ENCODE data around the gene GTPBP4.
"Not testable (repeated sequence)": the region's sequence is repeated elsewhere in the genome, so short reads cannot be mapped to it uniquely, and the experiment has no call there.

GTPBP4 gene

GRCh38 chr10:1057106-1057657 is 68.9 kb downstream of the GTPBP4 start:
- peak; percentile 45 for DNase-seq (ENCODE audit: low spot score)

DNA sequence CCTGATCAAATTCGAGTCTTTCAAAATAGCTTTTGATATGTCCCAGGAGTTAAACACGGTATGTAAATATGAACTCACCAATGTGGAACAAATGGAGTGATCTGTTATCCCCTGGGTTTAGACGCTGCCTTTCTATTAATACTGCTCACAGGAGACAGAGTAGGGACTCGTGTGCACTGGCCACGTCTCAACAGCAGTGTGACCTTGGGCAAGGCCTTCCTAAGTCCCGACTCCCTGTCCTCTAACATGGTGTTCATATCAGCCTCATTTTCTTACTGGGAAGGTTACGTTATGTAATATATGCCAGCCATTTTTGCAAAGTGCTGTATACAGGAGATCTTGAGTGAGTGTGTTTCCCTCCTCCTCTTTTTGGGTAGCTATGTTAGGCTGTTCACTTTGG is 69.8 kb downstream of the GTPBP4 start:
- no peak for DNase-seq (ENCODE audit: low spot score)

DNA sequence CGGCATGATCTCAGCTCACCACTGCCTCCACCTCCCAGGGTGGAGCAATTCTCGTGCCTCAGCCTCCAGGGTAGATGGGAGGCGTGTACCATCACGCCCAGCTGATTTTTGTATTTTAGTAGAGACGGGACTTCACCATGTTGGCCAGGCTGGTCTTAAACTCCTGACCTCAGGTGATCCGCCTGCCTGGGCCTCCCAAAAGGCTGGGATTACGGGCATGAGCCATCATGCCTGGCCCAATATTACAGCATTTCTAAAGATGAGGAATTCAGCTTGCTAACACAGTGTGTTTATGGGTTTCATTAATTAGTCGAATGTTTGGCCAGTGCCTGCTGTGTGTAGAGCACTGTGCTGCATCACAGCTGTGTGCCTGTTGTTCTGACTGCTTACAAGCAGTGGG is 71.7 kb downstream of the GTPBP4 start:
- DNase-seq (ENCODE audit: low spot score), result no peak

DNA sequence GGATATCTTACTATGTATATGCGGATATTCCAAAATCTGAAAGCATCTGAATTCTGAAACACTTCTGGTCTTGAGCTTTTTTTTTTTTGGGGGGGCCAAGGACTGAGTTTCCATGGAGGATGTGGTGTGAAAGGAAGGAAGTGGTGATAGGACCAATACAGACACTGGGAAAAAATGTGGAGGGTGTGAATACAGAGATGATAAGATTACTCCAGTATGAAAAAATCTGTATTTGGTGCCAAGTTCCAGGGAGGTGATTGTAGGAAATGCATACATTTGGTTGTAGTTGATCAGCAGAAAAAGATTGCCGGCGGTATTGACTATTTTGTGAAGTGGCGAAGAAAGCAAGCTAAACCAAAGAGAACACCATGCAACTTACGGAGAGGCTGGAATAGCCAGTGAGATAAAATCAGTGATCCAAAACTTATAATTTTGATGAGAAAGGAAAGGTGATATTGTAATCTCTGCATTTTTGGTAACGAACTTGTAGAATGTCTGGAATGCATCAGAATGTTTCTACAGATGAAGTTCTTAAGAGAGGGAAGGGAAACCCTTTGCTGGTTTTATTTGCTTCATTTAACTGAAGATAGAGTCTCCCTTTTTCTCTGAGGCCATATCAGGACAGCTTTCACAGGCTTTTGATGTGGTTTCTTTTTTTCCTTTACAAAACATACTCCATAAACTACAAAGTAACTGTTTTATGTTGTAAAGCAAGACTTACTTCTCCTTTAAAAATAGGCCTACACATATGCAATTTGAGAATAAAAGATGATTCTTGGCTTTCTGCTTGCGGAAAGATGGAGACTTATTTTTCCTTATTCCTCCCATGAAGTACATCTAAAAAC is 73.9 kb downstream of the GTPBP4 start:
- no peak for DNase-seq (ENCODE audit: low spot score)

GRCh38 chr10:1063232-1063865 is 75.1 kb downstream of the GTPBP4 start:
- no peak for DNase-seq (ENCODE audit: low spot score)

DNA sequence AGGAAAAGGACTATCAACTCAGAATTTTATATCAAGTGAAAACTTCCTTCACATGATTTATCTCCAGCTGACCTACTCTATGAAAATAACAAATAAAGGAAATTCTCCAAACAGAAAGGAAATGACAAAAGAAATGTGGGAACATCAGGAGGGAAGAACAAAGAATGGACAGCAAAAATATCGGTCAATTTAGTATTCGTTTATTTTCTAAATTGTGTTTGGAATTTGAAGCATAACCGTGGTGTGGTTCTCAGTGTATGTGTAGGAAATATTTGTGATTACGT is 76.7 kb downstream of the GTPBP4 start:
- no peak for DNase-seq (ENCODE audit: low spot score)

DNA sequence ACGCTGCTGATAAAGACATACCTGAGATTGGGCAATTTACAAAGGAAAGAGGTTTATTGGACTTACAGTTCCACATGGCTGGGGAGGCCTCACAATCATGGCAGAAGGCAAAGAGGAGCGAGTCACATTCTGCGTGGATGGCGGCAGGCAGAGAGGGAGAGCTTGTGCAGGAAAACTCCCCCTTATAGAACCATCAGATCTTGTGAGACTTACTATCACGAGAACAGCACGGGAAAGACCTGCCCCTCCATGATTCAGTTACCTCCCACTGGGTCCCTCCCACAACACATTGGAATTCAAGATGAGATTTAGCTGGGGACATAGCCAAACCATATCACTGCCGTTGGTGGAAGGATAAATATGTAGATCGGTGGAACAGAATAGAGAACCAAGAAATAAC is 78.5 kb downstream of the GTPBP4 start:
- not testable (repeated sequence) for DNase-seq (ENCODE audit: low spot score)

- no peak for DNase-seq (ENCODE audit: low spot score)
These were observed 80.4 kb downstream of the GTPBP4 start for GRCh38 chr10:1068380-1069361.

All from kidney capillary endothelial cell (primary cell).